ENCODE results near the gene COL5A1.

Gene COL5A1

DNA sequence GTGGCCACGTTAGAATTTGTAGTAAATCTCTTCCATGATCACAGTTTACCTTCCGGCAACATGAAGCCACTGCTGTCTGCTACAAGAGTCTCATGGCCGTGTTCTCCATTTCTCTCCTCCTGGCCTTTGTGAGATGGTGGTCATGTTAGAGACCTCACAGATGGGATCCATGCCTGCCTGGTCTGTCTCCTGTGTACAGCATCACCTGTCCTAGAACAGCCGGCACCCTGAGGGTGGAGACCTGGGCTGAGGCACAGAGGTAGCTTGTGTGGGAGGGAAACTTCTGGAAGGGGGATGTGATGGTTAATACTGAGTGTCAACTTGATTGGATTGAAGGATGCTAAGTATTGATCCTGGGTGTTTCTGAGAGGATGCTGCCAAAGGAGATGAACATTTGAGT is 235.9 kb downstream of the COL5A1 start:
- no peak for DNase-seq (ENCODE audit: low read depth in 2 of 2)

DNA sequence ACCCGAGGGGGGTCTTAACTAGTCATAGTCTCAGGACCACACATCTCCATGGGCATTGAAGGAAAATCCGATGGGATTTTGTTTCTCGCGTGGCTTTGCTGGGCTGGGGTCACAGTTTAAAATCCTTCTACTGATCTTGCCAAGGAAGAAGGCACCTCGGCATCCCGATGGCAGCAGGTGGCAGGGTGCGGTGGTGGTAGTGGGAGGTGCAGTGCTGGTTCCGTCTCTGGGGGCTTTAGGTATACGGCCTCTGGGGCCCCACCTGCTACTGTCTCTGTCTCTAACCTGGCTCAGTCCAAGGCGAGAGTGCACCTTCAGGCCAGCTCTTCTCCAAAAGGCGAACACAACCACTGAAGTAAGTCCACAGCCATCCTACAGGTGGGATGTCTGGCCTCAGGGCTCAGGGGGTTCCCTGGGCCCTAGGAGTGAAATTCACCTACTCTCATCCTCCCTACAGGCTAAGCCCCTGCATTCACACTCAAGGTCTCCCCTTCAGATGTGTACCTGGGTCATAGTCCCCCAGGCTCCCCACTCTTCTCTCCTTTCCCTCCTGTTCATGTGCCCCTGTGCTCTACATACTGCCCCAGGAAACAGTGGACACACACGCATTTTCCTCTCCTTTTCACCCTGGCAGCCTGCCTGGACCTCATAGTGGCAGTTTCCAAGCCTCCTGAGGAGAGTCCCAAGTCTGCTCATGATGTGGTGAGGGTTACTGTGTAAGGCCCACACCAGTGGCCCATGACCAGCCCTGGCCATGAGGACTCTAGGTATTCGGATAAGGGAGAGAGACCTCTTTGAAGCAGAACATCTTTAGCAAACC is 238.3 kb downstream of the COL5A1 start:
- no peak for DNase-seq (ENCODE audit: low read depth in 2 of 2)

DNA sequence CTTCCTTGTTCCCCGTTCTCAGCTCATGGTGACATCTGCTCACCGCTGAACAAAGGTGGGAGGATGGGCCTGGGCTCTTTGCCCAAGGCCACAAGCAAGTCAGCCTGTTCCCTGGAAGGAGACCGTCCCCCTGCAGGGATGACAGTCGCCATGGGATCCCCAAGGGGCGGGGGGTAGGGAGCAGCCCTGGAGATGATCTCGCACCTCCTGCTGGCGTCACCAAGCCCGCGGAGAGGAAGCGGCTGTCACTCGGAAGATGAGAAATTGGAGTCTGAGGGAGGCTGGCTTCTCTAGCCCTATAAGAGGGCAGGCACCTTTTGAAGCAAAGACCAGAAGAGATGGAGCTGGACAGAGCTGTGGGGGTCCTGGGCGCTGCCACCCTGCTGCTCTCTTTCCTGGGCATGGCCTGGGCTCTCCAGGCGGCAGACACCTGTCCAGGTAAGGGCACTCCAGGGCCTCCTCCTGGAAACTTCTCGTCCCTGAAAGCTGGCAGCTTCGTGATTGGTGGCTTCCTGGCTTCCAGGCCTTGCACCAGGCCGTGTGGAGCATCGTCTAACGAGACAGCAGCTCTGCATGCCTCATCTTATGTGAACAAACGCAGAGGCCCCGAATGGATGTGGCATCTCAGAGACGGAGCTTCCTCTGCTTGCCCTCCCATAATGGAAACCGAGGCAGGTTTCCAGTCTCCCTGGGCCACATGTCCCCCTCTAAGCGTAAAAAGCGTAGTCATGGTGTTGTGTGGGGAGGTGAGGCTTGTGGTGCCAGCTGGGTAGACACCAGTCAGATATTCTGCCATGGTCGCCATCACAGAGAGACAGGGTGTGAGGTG is 239.1 kb downstream of the COL5A1 start, which contains the start of gene FCN2:
Gene FCN2, plus strand, starts transcription at position 327 of the 829 bp plus-strand sequence. Its CDS starts 12 bp downstream, at position 339.
- DNase-seq (ENCODE audit: low read depth in 2 of 2) = no peak

DNA sequence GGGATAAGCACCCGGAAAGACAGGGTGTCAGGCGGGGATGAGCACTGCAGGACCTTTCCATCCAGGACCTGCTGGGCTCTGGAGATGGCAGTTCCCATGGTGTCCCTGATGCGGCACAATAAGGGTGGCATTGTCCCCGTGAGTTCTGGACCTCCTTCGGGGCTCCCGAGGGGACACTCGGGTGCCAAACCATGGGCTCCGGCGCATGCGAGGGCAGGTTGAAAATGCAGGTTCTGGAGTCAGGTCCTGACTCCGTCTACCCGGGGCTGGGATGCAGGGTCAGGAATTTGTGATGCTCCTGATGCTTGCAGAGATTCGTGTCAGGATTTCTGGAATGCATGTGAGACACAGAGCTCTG is 239.7 kb downstream of the COL5A1 start:
- no peak for DNase-seq (ENCODE audit: low read depth in 2 of 2)

DNA sequence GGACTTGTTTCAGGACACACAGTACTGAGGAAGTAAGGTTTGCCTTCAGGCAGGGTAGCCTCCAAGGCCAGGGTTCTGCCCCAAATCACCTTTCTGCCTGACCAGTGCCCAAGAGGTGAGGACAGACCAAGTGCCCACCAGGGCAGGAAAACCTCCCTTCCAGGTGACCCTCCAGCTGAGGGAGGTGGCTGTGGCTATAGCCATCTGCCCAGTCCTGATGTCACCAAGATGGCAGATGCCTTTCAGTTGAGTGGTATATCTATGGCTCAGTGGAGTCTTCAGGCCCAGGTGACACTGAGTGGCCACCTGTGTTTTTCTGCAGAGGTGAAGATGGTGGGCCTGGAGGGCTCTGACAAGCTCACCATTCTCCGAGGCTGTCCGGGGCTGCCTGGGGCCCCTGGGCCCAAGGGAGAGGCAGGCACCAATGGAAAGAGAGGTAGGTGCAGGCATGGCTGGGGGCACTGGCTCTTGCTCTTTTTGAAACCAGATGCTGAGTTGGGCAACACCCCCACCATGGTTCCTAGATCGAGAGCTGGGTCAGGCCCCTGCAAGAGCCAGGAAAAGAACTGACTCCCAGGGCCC is 240.7 kb downstream of the COL5A1 start:
- DNase-seq (ENCODE audit: low read depth in 2 of 2) = no peak

DNA sequence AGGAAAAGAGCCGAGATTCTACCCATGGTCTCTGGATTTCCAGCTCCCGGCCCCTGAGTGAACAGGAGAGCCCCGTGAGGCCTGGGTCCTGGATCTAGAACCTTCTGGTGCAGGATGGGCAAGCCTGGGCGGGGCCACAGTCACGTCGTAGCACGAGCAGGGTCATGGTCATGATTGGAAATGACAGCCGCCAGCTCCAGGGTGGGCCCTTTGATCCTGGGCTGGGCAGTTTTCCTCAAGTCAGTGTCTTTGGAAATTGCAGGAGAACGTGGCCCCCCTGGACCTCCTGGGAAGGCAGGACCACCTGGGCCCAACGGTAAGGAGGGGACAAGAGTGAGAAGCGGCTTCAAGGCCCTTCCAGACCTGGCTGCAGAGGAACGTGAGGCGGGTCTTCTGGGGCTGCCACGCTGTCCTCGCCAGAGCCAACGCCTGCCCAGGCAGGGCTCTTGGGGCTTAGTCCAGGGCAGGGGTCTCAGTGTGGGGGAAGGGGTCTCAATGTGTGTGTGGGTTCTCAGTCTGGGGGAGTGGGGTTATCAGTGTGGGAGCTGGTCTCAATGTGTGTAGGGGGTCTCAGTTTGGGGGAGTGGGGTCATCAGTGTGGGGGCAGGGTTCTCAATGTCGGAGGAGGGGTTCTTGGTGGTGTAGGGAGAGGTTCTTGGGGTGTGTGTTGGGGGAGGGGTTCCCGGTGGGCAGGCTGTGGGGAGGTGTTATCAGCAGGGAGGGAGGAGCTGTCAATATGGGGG is 241.6 kb downstream of the COL5A1 start:
- DNase-seq (ENCODE audit: low read depth in 2 of 2) = no peak

DNA sequence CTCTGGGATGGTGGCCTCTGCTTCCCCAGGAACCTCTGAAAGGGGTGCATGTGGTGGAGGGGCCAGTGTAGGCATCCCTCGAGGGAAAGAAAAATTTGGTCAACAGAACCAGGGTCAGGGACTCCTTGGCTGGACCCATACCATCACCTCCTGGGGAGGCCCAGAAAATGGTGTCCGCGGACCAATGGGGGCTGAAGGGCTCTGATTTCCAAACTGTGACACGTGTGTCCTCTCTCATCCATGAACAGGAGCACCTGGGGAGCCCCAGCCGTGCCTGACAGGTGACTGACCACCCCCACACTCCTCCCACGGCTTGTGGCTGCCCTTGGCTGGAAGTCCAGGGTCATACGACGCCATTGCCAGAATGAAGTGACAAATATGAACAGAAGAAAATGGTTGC is 242.9 kb downstream of the COL5A1 start:
- DNase-seq (ENCODE audit: low read depth in 2 of 2) = no peak

DNA sequence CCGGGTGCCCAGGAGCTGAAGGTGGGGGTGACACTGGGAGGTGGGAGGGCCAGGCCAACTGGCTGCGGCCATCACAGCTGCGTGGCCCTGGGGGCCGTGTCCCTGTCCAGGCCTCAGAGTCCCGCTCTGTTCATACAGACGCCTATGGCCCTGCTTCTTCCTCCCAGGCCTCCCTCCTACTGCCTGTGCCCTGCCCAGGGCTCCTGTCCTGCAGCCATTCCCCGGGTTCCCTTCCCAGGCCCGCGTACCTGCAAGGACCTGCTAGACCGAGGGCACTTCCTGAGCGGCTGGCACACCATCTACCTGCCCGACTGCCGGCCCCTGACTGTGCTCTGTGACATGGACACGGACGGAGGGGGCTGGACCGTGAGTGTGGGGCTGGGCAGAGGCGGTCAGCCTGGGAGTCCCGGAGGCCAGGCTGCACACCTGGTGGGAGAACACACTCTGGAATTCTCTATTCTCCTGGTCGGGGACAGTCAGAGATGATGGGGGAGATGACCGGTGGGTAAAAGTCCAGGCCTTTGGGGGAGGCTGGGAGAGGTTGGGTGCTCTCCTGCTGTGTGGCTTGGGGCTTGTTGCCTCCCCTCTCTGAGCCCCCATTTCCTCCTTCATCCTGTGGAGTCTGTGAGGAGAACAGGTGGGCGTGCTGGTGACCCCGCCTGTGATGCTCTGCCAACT is 243.5 kb downstream of the COL5A1 start:
- DNase-seq (ENCODE audit: low read depth in 2 of 2) = no peak

DNA sequence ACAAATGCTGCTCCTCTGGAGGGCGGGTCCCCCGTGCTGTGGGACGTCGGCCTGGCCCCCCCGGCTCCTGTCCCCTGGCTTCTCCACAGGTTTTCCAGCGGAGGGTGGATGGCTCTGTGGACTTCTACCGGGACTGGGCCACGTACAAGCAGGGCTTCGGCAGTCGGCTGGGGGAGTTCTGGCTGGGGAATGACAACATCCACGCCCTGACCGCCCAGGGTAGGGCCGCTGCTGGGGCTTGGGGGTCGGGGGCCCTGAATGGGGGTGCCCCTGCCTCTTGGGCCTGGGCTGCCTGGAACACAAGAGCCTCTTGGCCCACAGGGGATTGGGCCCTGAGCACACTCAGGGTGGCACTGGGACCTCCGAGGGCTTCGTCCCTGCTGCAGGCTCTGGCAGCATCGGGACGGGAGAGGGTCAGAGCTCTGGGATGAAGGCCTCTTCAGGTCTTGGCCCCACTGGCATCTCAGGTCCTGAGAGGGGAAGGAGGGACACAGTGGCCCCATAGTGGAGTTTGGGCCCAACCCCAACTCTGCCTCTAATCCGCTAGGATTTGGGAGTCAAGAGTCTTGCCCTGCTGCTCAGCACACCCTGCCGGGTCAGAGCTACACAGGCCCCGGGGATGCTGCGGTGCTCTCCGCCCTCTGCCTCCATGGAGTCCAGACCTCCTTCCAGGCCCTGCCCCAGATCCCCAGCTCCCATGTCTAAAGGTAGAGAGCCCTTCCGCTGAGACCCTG is 244.2 kb downstream of the COL5A1 start:
- DNase-seq (ENCODE audit: low read depth in 2 of 2) = no peak

DNA sequence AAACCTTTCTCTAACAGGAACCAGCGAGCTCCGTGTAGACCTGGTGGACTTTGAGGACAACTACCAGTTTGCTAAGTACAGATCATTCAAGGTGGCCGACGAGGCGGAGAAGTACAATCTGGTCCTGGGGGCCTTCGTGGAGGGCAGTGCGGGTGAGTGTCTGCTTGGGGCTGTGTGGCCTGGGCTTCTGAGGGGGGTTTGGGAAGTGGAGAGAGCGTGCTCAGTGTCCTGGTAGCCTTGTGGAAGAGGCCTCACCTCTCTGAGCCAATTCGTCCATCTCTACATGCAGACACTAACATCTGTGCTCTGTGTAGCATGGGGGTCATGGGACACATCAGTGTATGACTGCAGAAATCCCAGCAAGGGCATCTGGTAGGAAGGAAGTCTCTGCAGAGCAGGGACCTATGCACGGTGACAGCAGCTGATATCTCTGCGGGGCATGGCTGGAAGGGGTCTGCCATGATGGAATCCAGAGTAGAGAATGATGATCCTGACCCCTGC is 244.9 kb downstream of the COL5A1 start:
- no peak for DNase-seq (ENCODE audit: low read depth in 2 of 2)

DNA sequence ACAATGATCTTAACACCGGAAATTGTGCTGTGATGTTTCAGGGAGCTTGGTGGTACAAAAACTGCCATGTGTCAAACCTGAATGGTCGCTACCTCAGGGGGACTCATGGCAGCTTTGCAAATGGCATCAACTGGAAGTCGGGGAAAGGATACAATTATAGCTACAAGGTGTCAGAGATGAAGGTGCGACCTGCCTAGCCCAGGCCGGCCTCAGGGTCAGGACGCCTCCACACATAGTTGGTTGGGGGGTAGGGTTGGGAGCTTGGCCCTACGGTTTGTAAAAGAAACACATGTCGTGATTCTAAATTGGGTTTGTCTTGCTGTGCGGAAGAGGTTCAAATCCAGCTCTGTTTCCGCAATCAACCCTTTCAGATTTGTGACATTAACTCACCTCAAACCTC is 245.6 kb downstream of the COL5A1 start:
- no peak for DNase-seq (ENCODE audit: low read depth in 2 of 2)

DNA sequence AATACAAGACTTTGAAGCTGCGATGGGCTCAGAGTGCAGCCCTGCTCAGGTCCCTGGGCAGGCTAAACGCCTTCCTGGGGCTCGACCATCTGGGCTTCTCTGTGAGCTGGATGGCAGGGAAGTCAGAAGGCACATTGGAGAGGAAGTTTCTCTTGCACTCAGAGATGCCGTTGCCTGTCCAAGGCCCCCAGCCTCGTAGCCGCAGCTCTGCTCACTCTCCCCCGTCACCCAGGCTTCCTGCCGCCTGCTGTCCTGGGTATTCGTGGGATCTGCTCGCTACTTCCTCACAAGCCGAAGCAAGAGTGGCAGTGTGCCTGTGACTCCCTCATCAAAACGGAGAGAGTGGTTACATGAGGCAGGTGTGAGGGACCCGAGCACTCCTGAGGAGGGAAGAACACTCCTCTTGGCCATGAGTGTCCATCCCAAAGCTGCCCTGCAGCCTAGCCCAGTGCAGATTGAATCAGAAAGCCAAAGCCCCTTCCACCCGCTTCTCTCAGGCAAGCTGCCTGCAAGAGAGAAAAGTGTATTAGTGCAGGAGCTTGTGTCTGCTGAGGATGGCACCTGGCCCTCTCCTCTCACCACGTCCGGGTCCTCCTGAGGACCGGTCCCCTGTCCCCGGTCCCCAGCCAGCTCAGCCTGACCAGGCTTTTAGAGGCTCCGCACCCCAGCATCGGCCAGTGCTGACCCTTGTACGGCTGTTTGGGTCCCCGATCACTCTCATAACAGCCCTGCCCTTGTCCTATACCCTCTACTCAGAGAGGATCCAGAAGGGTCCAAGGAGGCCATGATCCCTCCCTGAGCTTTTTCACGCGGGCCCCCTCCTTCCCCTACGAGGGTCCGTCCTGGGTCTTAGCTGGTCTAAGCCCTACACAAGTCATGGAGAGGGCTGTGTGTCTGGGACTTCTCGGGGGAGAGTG is 246.3 kb downstream of the COL5A1 start:
- no peak for DNase-seq (ENCODE audit: low read depth in 2 of 2)

DNA sequence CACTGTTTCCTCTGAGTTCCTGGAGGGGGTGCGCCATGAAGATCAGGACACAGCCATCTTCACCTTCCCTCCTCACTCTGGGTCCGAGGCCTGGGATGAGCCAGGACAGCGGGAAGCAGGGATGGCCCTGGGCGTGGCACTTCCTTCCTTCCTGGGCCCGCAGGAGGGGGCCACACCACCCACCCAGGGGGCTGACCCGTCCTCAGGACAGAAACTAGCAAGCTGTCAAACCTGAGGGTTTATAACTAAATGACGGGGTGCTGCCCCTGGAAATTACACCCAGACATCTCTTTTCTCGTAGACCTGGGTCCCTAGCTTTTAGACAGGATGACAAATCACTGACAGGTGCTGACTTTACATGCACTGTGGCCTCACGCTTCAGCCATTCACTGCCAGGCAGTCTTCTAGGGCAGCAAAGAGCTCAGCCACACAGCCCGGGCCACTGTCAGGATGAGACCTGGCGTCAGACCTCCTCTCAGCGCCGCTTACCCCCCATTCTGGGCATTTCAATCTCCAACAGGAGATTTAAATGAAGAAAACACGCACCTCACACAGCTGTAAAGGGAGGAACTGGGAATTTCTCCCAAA is 247.1 kb downstream of the COL5A1 start:
- DNase-seq (ENCODE audit: low read depth in 2 of 2) = no peak

DNA sequence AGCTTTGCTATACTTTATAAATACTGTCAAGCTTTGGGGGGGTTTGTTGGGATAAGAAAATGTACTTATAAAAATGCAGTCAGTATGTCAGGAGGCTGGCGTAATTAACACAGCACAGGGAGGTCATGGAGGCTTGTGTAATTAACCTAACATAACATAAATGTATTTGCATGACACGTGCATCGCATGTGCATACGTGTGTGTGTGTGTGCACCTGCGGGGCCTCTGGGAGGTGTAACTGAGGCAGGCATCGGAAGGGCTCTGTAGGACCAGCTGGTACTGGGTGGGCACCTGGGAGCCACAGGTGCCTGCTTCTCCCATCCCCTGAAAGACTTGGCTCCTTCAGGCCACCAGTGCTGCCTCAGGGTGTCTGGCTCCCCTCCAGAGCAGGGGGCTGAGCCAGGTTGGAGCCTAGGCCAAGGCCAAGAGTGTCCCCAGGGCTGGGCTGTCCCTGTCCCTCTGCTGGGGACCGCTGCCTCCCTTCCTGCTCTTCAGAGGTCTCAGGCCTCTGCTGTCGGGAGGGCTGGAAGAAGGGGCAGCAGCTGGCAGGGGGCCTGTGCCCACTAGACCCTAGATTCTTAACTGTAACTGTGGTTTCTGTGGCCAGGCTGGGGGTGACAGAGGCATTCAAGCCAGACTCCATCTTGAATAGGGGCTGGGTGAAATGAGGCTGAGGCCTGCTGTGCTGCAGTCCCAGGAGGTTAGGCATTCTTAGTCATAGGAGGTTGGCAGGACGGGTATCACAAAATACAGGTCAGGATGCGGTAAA is 248.0 kb downstream of the COL5A1 start:
- no peak for DNase-seq (ENCODE audit: low read depth in 2 of 2)

DNA sequence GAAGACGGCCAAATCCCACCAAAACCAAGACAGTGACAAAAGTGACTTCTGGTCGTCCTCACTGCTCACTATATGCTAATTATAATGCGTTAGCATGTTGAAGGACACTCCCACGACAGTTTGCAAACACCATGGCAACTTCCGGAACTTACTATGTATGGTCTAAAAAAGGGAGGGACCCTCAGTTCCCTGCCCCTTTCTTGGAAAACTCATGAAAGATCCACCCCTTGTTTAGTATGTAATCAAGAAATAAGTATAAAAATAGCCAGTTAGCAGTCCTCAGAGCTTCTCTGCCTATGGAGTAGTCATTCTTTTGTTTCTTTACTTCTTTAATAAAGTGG is 248.5 kb downstream of the COL5A1 start:
- no peak for DNase-seq (ENCODE audit: low read depth in 2 of 2)

DNA sequence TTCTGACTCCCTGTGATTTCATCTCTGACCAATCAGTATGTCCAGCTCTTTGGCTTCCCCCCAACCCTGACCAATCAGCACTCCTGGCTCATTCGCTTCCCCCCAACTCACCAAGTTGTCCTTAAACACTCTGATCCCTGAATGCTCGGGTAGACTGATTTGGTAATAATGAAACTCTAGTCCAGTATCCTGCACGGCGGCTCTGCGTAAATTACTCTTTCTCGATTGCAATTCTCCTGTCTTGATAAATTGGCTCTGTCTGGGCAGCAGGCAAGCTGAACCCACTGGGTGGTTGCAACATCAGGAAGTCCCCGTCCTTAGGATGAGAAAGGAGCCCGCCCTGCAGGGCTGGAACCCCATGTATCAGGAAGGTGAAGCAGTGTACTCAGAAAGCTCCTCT is 249.4 kb downstream of the COL5A1 start:
- no peak for DNase-seq (ENCODE audit: low read depth in 2 of 2)

DNA sequence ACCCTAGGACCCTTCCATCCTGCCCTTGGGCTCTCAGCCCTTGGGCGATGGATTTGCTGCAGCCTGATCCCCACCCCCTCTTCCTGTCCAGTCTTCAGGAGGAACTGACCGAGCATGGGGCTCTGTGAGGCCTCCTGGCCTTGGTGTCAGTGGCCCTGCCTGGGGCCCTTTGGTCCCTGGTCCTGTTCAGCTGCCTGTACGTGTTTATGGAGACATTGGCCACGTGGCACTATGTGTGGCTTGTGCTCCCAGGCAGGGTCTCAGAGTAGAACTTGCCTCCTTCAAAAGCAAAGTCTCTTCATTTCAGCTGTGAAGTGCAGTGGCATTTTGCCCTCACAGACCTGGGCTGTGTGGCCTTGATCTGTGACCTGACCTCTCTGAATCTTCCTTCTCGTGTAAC is 250.1 kb downstream of the COL5A1 start:
- no peak for DNase-seq (ENCODE audit: low read depth in 2 of 2)

DNA sequence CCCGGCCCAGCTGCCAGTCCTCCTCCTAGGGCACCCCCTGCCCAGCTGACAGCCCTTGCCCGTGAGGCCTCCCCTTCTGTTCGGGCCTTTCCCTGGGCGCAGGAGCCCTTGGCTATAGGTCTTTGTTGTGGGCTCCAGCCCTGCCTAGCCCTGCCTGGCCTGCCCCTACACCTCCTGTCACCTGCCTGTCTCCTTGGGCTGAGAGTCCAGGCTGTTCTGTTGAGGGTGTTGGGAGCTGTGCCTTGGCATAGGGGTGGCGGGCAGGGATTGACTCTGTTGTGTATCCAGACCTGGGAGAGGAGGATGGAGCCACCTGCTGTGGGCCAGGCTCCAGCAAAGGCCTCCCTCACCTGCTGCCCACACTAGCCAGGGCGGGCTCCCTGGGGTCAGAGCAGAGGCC is 250.6 kb downstream of the COL5A1 start:
- no peak for DNase-seq (ENCODE audit: low read depth in 2 of 2)
